H1 (cell line): Measurements from ENCODE around the gene TRIM31.
"Not testable (repeated sequence)": the region's sequence is repeated elsewhere in the genome, so short reads cannot be mapped to it uniquely, and the experiment has no call there.

ENCODE experiments used
- CTCF ChIP-seq, 3 experiments: IDR thresholded peaks; 1 replicate in 2 of 3; 2 replicates in 1 of 3; pipeline versions ENCODE4 v1.5.1 to v1.6.1; 2011; ENCODE audit warnings: low read length in 3 of 3, mild to moderate bottlenecking in 3 of 3, inconsistent platforms in 2 of 3, low read depth in 1 of 3, moderate library complexity in 1 of 3; ENCODE audit not compliant: insufficient read depth in 1 of 3; ENCODE audit errors: control extremely low read depth in 1 of 3
- EGR1 ChIP-seq: IDR thresholded peaks from 2 replicates; pipeline ENCODE4 v1.6.1; 2011; ENCODE audit warnings: low read depth, low read length, borderline replicate concordance
- JUND ChIP-seq: IDR thresholded peaks from 2 replicates; pipeline ENCODE4 v1.6.1; 2011; ENCODE audit warnings: mild to moderate bottlenecking, improper control_type of control experiment, low read length
- TAF1 ChIP-seq: IDR thresholded peaks from 2 replicates; pipeline ENCODE4 v1.6.1; 2011; ENCODE audit warnings: mild to moderate bottlenecking, low read depth, low read length

- TF ChIP-seq TAF1; CTCF (IDR thresholded peaks at IDR 0.05; ENCODE audit: control extremely low read depth in 1 of 3, insufficient read depth in 1 of 3, low read depth in 1 of 3, low read length in 3 of 3); JUND; EGR1: not testable (repeated sequence)
These were observed 27.4 kb upstream of the TRIM31 start for GRCh38 chr6:30140240-30140639.
